GM21360 (cell line): Measurements from ENCODE around the gene ELMO1.
"Not testable (repeated sequence)": the region's sequence is repeated elsewhere in the genome, so short reads cannot be mapped to it uniquely, and the experiment has no call there.

Experiments
- ATAC-seq: cut with Tn5 transposase; IDR thresholded peaks from one replicate; pipeline ENCODE4 v1.9.1; 2021; ENCODE audit warnings: mild to moderate bottlenecking, moderate library complexity; ENCODE audit not compliant: unreplicated experiment

Gene ELMO1

DNA sequence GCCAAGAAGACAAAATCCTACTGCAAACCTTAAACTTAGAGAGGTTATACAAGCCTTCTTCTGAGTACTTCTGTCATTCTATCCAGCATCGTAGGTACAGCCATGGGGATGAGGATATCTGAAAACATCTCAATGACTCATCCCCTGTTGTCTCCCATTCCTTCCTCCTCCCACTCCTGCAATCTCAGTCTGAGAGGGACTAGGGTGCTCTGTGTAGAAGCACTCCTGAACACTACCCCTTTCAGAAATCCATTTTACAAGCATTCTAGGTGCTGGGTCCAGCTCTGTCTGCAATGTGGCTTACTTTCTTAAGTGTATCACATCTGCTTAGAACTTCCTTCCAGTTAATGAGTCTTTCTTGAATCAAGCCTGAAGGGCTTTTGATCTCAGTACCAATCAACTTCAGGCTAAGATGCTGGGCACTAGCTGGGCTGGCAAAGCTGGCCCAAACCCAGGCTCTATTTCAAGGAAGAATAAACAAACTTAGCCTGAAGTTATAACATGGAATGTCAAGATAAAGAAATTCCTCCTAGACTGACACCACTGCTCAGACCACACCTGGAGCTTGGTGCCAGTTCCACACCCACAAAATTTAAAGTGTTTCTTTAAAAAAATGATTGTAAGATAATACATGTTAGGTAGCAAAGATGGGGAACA lies 454.1 kb downstream of the ELMO1 start:
- ATAC-seq, result no peak

DNA sequence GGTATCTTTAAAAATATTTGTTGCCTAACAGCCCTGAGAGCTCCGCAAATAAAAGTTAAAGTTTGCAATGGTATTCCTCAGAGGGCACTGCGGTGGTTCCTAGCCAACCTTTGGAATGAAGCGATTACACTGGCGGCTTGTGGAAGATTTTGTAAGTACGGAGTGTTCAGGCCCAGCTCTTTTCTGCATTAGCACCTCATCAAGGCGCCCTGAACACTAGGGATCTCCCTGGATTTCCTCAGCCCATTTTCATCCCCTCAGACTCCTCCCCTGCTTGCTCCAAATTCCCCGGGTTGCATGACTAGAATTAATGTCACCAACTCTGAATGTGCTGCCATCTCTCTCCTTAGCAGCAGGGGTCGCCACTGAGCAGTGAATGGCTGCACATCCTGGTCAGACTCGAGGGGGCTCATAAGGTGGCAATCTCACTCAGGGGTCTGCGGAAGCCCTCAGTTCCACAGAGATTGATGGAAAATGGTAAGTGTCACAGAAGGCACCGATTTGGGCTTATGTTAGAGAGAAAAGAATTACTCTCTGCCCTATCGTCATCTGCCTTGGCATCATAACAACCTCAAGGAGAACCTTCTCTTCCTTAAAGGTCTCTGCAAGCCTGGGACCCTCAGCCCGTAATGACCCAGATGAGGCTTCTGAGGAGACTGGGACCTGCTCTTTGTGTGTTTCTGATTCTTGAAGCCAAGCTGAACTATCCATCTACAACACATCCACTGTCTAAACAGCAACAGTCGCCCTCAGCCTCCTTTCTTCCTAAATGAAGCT lies 461.5 kb downstream of the ELMO1 start:
- ATAC-seq, result peak; percentile 76

DNA sequence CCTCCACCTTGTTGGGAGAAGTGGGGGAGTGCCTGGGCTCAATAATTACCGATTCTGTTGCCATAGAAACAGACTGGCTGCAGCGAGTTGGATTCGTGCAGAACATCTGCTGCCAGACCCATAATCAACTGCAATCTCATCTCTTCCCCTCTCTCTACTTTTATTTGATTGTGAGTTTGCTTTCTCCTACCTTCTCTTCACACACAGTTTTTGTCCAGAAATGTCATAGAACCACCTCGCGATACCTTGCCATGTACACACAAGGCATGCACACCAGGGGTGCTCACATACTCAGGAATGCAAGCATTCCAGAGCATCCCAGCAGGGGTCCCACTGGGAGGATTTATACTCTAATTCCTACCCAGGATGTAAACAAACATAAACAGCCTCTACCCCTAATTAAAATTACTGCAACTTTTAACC lies 462.1 kb downstream of the ELMO1 start:
- no peak for ATAC-seq

DNA sequence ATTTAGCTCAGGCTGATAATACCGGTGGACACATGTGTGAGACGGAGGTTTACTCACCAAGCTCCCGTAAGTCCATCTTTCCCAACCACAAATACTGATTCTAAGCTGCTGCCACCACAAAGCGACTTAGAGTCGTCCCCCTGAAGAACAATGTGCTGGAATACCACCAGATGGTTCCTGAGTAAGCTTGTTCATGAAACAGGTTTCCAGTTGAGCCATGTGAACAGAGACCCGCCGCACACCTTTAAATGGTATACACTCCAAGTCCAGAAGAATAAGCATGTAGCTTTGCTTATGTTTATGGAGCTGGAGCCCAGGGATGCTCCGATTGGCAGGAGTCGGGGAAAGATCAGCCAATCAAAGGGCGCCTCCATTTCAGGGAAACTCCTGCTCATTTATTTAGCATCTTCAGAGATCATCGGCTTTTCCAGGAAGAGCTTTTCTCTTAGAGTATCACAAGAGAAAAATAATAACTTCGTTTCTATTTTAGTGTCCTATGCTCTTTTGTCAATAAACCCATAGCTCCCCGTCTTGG lies 462.7 kb downstream of the ELMO1 start:
- ATAC-seq, result no peak

DNA sequence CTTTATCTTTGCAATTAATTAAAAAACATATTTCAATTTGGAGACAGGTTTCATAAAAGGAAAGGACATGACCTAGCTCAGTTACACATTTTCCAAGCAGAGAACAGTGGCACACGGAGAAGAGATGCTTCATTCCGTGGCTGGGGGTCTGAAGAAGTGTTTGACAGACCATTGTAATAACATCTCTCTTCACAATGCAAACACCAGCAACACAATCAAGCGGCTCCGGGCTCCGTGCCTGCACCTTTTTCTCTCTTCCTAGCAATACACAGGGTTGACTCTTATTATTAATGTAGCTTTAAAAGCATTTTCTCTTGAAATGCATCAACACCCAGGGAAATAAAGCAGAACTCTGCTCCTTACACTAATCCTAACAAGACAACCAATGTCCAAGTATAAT lies 463.3 kb downstream of the ELMO1 start:
- no peak for ATAC-seq

DNA sequence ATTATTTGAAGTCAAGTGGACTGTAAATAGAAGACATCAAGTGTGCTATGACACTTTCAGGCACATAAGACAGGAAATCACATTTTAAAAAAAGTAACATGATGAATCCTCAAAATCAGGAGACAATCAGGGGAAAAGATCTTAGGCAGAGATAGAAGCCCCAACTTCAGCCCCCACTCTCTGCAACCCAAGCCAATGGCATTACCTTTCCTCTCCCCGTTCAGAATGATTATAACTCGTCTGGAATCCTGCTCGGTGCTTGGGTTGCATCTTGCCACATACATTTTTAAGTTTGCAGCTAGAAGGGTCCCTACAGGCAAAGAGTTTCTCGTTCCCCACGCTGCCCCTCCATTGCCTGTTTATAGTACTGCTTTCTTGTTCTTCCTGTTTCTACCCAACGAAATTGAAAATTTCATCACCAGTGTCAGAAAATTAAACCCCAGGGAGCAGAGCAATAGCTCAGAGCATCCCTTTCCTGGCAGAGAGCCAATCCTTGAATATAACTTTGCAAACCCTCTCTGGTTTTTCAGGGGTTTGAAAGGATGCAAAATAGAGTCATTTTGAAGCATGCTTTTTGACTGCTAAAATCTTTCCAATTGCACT lies 463.9 kb downstream of the ELMO1 start:
- ATAC-seq, result no peak

DNA sequence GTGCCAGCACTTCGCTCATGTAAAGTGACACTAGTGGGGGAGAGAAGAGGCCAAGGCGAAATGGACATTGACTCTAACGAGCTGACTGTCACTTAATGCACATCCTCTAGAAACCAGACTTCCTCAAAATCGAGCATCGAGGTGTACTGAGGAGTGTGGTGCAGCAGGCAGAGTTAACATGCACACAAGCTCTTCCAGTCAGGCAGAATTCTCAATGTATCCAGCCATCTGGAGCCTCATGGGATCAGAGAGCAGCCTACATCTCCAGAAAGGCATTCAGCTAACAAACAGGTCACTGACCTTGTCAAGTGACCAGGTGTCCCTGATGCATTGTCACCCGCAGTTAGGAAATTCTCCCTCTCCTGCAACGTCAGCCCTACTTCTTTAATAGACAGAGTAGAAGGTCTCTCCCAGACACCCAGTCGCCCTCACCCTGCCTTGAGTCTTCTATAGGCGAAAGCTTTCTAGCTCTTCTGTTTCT lies 464.6 kb downstream of the ELMO1 start:
- ATAC-seq, result no peak

DNA sequence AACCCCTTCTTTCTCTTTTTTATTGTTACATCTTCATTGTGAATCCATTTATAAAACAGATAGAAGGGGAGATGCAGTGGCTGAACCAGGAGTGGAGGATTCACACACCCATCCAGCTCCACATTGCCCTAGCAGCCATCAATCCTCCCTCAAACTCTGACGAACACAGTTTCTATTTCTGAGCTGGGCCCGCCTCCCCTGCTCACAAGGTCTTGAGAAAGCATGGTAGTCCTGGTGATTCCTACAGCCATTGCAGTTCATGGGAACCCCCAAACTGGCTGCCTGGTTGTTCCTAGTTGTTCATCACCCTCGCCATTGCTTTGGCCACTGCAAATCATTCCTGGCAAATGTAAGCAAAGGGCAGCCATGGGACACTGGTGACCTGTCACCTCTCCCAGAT lies 465.9 kb downstream of the ELMO1 start:
- no peak for ATAC-seq

DNA sequence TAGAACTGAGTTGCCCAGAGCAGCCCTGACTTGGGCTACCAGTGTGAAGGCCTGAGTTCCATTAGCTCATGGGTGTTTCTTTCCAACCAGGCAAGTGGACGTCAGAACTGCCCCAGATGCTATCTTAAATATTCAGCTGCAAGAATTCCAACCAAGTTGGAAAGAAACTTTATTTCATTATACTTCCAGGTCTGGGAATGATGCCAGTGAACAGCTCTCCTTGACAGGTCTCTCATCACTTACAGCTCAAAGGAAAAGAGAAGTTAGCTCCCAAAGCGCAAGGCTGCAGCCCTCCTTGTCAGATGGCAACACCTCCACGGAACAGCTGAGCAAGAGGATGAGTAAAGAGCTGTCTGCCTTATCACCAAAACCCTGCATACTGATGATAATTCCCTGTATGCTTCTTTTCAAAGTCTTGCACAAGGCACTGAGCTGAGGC lies 468.8 kb downstream of the ELMO1 start:
- ATAC-seq, result no peak

DNA sequence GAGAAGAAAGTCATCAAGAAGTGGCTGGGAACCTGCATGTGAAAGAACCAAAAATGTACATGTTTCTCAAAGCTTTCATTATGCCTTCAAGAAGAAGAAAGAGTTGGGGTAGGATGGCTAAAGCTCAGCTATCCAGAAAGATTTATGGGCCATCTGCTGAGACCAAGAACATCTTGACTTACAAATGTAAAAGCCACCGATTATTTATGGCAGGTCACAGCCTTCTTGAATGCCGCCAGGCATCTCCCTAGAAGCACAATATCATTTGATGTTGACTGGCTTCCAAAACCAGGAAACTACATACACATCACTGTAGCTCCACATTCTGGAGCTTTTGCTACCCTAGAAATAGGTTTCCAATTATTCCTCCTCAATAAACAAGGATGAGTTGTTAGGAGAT lies 470.2 kb downstream of the ELMO1 start:
- ATAC-seq, result no peak

DNA sequence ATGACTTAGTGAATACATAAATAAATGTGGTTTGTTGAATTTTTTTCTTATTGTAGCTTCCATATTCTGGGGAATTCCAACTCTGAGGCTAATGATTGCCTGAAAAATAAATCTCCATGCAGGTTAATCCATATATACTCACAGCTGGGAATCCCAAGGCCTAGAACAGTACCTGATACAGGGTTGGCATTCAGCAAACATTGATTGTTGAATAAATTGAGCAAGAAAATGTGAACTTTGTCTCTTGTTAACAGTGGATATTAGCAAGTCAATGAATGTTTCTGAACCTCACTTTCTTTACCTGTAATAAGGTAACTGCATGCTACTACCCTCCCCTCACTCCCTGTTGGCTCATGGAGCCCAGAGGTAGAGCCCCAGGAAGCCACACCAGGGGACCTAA lies 470.8 kb downstream of the ELMO1 start:
- ATAC-seq, result no peak

DNA sequence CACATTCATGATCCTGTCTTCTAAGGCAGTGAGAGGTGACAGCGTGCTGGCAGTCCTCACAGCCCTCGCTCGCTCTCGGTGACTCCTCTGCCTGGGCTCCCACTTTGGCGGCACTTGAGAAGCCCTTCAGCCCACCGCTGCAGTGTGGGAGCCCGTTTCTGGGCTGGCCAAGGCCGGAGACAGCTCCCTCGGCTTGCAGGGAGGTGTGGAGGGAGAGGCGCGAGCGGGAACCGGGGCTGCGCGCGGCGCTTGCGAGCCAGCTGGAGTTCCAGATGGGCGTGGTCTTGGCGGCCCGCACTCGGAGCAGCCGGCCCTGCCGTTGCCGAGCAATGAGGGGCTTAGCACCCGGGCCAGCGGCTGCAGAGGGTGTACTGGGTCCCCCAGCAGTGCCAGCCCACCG lies 475.1 kb downstream of the ELMO1 start:
- not testable (repeated sequence) for ATAC-seq

DNA sequence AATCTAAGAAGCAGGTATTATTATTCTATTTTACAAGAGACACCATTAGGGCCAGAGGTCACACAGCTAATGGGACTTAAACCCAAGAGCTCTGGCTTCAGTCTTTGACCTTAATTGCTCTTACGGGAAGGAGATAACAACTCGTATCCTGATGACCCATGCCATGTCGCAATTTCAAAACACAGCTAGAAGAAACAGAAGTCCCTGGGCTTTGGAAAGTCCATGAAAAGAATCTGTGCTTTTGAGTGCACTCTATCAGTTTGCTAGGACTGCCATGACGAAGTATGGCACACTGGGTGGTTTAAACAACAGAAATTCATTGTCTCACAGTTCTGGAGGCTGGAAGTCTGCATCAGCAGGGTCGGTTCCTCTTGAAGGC lies 476.5 kb downstream of the ELMO1 start:
- no peak for ATAC-seq

DNA sequence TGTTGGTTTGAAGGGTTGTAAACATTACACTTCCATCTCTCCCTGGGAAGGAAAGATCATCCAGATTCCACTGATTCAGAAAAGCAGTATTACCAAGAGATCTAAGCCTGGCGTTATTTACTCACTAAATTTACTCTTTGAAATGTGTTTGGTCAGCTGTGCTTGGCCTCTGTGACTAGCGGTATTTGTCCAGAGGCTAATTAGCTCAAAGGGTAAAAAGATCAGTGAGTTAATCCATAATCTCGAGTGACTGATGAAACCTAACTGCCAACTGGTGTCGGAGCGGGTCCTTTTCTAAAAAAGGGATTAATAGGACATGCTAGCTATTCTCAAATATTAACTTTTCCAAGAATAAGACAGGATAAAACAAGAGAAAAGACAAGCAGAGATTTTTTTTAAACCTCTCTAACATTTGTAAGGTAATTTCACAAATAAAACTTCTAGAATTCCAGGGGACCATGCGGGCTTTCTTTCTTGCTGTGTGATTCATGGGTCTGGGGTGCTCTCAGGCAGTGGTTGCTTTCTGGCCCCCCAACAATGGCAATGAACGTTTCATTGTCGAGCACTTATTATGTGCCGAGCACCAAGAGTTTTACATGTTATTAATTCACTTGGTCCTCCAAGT lies 477.0 kb downstream of the ELMO1 start:
- ATAC-seq, result no peak

DNA sequence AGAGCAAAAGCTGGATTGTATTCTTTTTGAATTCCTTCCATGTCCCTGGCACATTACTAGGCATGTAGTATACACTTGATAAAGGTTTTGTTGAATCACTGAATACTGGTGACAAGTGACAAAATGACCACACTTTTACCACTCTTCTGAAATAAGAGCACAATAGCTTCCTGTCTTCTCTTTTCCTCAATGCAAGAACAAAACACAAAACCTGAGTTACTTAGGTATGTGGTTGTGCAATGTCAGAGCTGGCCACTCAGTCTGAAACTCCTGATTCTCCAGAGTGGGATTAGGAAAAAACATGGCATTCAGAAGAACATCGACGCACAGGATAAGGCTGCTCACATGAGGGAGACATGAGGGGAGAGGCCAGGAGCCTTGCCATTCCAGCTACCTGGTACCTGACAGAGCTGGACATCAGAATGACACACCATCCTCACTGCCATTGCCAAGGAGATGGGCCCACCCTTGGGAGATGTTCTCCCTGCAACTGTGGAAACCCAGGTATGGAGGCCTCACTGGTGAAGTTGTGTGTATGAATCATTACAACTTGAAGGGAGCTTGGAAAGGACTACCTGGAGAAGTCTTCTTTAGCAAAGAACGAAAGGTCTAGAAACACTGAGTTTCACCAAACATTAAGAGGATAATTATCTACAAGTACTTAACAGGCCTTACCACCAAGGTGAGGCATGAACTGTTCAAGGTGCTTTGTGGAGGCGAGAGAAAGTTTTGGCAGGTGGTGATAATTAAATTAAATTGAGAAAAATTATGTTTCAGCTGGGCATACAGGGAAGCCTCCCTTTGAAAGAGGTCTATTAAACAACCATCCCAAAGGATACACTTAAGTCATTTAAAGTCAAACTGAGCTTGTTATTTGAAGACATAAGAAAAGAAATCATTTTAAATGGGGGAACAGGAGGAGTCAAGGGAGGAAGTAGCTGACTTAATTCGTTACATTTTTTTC lies 477.8 kb downstream of the ELMO1 start:
- no peak for ATAC-seq

DNA sequence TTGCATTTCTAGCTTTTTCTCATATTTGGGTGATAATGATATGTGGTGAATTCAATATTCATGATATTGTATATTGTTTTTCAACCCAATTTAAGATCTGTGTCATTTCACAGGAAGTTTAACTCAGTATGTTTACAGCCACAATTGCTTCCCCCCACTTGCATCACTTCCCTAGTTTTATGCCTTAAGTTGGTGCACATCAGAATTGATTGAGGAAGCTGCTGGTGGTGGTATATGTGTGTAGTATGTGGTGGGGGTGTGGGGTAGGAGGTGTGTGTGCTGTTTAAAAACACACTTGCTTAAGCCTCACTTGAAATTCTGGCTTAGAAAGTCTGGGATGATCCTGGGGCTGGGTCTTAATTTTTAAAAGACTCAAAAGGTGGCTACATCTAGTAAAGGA lies 479.3 kb downstream of the ELMO1 start:
- no peak for ATAC-seq

DNA sequence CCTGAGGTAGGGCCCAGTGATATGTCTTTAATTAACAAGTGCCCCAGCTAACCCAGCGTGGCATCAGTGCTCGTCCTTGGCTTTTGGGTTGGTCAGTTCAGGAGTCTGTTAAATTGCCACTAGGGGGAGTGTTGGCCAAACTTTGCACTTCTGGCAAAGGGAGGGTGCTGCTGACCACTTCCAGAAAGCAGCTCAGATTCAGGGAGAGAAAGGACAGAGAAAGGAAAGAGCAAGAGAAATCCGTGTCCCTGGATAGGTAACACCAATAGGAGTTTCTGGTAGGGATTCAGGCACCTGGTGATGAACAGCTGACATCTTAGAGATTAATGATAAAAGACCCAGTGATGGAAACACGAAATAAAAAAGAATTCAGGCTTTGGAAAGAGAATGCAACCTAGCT lies 481.3 kb downstream of the ELMO1 start:
- no peak for ATAC-seq

DNA sequence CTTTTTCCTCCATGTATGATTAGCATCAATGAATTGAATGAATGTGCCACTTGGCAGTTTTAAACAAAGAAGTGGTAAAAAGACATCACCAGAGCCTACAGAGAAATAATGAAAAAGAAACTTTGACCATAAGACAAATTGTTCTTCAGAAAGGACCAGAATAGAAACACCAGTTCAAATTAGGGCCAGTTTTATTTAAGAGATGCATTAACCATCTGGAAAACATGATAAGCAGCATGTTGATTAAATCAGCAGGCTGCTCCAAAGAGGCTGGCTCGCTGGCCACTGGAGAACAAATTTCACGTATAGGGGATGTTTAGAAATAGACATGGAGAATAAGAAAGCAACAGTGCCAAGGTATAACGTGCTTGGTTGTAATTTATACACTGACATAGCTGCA lies 482.0 kb downstream of the ELMO1 start:
- ATAC-seq, result no peak

DNA sequence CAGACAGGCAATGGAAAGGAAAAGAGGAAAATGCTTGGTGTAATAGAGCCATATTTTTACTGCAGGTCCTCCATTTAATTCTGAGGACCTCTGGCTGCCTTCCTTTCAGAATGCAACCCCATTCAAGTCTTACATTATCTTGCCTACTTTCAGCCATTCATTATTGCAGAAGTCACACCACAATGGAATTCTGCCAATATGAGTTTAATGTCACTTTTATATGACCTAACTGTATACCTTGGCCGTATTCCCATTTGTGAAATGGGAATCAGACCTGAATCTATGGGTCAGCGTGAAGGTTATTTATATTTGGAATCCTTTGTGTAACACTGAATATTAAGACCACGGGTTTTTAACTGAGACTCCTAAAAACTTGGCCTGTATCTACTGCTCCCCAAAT lies 482.6 kb downstream of the ELMO1 start:
- no peak for ATAC-seq

DNA sequence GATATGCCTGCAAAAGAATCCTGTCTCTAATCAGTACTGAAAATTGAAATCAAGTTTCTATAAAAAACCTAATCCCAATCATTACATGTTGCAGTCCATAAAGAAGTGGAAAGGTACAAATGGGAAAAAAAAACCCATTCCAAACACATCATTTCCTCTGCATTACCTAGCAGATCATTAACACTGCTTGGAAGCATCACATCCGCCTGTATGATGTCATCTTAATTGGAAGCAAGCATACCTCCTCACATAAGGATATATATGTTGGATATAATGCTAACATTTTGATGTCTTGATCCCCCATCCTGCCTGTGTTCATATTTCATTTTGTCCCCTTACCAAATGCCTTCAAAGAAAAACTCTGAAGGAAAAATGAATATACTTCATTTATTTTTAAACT lies 483.0 kb downstream of the ELMO1 start:
- ATAC-seq, result no peak
